Hepatocyte (in vitro differentiated cells): ENCODE data around the gene TUSC7.

Experiments
- EZH2 ChIP-seq: fragments of 200-600 bp; sonication (generic); IDR thresholded peaks from 2 replicates; pipeline ENCODE4 v1.6.1; 2016; ENCODE audit warnings: antibody characterized with exemption, mild to moderate bottlenecking, borderline replicate concordance
- TF ChIP-seq, protein P1 (sequence below): fragments of 200-600 bp; sonication (generic); IDR thresholded peaks from 2 replicates; pipeline ENCODE4 v1.5.1; 2016; ENCODE audit warnings: antibody characterized with exemption, mild to moderate bottlenecking; ENCODE audit not compliant: poor library complexity

- TF ChIP-seq, protein P1, sequence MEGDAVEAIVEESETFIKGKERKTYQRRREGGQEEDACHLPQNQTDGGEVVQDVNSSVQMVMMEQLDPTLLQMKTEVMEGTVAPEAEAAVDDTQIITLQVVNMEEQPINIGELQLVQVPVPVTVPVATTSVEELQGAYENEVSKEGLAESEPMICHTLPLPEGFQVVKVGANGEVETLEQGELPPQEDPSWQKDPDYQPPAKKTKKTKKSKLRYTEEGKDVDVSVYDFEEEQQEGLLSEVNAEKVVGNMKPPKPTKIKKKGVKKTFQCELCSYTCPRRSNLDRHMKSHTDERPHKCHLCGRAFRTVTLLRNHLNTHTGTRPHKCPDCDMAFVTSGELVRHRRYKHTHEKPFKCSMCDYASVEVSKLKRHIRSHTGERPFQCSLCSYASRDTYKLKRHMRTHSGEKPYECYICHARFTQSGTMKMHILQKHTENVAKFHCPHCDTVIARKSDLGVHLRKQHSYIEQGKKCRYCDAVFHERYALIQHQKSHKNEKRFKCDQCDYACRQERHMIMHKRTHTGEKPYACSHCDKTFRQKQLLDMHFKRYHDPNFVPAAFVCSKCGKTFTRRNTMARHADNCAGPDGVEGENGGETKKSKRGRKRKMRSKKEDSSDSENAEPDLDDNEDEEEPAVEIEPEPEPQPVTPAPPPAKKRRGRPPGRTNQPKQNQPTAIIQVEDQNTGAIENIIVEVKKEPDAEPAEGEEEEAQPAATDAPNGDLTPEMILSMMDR: no peak
- no peak for TF ChIP-seq EZH2
Observed at GRCh38 chr3:116701070-116701469, 8.5 kb upstream of the TUSC7 start.
